C4-2B (cell line): Measurements from ENCODE around the gene NTN5.

Experiments
- H3K27ac ChIP-seq: fragments of 450-650 bp; 2 replicates; pipeline ENCODE4 v1.5.1; 2017
- ZFX ChIP-seq: fragments of 450-650 bp; IDR thresholded peaks from 2 replicates; pipeline ENCODE4 v1.6.1; 2017
- TF ChIP-seq, protein P1 (sequence below): fragments of 450-650 bp; conservative IDR thresholded peaks from 2 replicates; pipeline ENCODE4 v1.5.1; 2017; ENCODE audit warnings: mild to moderate bottlenecking

Gene NTN5

DNA sequence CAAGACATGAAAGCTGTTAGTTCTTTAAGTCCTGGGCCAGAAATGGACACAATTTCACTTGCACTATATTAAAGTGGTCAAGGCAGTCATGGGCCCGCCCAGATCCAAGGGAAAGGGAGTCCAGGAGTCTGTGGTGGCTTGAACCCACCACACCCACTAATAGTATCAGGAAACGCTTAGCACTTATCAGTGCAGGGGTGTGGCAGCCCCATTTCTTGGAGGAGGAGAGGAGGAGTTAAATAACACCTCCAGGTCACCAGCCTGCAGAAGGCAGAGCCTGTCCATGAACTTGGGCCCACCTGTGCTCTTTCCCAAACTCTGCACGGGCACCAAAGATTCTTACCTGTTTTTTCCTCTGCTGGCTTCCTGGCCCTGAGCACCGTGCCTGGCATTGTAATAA lies 5.4 kb upstream of the NTN5 start:
- no peak overlapping the region for H3K27ac ChIP-seq
- TF ChIP-seq, protein P1, sequence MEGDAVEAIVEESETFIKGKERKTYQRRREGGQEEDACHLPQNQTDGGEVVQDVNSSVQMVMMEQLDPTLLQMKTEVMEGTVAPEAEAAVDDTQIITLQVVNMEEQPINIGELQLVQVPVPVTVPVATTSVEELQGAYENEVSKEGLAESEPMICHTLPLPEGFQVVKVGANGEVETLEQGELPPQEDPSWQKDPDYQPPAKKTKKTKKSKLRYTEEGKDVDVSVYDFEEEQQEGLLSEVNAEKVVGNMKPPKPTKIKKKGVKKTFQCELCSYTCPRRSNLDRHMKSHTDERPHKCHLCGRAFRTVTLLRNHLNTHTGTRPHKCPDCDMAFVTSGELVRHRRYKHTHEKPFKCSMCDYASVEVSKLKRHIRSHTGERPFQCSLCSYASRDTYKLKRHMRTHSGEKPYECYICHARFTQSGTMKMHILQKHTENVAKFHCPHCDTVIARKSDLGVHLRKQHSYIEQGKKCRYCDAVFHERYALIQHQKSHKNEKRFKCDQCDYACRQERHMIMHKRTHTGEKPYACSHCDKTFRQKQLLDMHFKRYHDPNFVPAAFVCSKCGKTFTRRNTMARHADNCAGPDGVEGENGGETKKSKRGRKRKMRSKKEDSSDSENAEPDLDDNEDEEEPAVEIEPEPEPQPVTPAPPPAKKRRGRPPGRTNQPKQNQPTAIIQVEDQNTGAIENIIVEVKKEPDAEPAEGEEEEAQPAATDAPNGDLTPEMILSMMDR: no peak
- TF ChIP-seq ZFX: no peak

DNA sequence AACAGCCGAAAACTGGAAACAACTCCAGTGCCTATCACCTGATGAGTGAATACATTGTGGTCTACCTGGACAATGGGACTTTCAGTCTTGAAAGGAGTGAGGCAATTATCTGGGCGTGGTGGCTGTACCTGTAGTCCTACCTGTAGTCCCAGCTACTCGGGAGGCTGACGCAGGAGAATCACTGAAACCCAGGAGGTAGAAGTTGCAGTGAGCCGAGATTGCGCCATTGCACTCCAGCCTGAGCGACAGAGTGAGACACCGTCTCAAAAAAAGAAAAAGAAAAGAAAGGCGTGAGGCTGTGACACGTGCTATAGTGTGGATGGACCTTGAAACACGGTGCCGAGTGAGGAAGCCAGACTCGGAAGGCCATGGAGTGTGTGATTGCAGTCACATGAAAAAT lies 4.1 kb upstream of the NTN5 start:
- no peak overlapping the region for H3K27ac ChIP-seq
- TF ChIP-seq ZFX: no peak
- TF ChIP-seq, protein P1: no peak

DNA sequence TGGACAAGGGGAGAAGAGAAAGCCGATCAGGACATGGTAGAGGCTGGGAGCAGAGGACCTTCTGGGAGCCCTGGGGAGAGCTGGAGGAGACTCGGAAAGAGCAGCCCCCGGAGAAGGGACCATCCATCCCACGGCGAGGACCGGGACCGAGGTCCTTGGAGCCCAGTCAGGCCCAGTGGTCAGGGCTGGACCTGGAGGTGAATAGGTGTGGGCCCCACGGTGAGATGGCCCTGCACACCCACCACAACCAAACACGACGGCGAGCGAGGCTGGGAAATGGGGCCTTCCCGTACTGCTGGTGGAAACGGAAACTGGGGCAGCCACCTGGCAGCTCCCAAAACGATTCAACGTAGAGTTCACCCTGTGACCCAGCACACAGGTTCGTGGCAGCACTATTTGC lies 3.7 kb upstream of the NTN5 start:
- no peak overlapping the region for H3K27ac ChIP-seq
- TF ChIP-seq, protein P1: no peak
- no peak for TF ChIP-seq ZFX

DNA sequence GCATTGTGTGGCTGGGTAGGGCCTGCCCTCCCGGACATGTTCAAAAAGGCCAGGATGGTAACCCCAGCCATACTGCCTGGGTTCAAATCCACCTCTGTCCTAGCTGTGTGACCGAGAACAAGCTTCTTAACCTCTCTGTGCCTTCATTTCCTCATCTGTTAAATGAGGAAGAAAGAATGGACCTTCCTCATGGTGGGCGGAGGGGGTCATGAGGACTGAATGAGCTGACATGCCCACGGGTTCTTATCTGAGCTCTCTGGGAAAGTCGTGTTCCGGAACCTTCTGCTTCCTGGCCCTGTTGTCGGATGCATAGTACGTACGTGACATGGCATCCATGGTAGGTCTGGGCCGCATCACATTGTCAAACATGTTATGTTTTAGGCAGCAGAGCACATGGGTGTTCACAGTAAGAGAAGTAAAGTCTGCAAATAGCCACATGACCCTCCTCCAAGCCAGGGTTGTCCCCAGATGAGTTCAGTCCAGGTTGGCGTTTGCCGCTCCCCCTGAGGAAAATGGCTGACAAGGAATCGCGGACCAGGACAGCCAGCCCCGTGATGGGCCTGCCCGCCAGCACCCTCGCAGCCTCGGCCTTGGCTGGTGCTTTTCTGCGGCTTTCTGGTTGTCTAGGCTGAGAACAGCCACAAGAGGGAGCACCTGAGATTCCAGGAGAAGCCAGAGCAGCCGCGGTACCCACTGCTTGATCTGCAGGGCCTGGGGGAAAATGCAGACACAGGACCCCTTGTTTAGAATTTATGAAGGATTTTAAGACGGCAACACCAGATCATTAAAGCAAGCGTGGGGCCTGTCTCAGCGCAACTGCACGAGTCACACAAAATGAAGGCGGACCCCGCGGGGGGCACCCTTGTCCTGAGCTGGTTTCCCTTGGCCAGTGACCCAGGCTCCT lies 2.4 kb upstream of the NTN5 start:
- no peak overlapping the region for H3K27ac ChIP-seq
- TF ChIP-seq ZFX: no peak
- TF ChIP-seq, protein P1: peak; percentile 83

DNA sequence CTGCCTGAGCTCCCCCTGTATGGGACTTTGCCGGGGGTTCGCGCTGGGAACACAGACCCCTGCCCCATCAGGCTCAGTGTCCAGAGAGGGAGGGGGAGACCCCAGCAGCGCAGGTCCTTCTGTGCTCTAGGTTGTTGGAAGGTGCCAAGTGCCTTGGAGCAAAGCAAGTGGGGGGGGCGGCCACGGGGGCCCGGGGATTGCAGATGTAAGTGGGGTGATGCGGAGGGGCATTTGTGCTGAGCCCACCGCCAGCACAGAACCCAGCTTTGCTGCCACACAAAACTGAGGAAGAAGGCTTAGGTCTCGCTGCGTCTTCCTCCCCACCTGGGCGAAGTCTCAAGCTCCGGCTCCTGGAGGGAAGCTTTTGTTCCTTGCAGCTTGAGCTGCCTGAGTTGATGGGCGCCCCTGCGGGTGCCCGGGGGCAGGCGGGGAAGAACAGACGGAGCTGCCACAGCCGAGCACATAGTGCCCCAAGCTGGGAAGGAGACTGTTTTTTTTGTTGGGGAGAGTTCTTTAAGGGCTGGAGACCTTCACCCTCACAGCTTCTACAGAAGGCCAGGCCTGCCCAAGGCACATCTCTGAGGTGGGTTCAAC lies 1.5 kb upstream of the NTN5 start:
- TF ChIP-seq ZFX: no peak
- H3K27ac ChIP-seq: no peak overlapping the region

DNA sequence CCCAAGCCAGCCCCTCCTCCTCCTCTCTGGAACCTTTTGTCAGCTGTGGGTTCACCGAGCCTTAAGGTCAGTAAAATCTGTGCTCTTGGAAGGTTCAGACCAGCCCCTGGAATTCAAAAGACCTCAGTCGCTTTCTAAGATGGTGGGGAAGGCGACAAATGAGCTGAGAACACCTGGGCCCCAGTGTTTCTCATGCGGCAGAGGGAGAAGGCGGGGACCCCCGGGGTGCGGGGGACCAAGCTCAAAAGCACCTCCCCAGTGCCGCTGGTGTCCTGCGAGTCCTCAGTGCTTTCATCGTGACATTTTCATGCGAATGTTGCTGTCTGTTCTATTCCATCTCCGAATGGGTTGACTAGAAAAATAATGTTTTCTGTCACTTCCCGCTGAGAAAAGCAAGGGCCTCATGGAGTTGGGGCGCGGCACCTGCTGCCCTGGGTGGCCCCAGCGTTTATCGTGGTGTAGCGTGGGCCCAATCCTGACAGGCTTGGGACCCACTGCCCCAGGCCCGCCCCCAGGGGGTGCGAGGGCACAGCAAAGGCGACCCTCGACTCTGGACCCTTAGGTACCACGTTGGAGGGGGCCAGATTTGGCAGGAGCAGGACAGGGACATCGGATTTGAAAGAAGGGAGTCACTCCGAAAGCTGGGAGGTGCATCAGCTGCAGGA lies 751 bp upstream of the NTN5 start:
- no peak overlapping the region for H3K27ac ChIP-seq
- no peak for TF ChIP-seq ZFX
- TF ChIP-seq, protein P1: no peak

DNA sequence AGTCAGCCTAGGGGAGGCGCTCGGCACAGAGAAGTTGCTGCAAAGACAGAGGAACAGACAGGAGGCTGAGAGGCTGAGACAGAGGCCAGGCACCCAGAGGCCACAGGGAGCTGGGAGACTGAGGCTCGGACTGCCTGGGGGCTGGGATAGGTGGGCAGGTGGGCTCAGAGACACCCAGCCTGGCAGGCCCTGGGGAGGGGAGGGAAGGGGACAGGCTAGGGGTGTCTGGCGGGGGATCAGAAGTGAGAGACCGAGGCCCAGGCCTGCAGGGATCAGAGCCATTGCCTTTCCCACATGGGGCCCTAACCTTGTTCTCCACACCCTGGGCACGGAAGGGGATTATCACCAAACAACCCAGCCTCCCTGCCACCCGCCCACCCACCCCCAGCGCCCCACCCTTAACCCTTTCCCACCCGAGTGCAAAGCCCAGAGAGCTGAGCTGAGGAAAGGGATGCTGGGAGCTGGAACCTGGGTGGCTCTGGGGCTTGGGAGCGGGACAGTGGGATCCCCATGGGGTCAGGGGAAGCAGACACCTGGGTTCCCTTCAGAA lies 1.3 kb downstream of the NTN5 start:
- TF ChIP-seq, protein P1: no peak
- TF ChIP-seq ZFX: no peak
- H3K27ac ChIP-seq: no peak overlapping the region
